HG03520 (cell line): ENCODE measurements around the gene CENPS.
"Not testable (repeated sequence)": the region's sequence is repeated elsewhere in the genome, so short reads cannot be mapped to it uniquely, and the experiment has no call there.

Experiments used
- ATAC-seq: cut with Tn5 transposase; IDR thresholded peaks from one replicate; pipeline ENCODE4 v1.9.1; 2021; ENCODE audit warnings: mild to moderate bottlenecking, moderate library complexity; ENCODE audit not compliant: unreplicated experiment

The CENPS gene

DNA sequence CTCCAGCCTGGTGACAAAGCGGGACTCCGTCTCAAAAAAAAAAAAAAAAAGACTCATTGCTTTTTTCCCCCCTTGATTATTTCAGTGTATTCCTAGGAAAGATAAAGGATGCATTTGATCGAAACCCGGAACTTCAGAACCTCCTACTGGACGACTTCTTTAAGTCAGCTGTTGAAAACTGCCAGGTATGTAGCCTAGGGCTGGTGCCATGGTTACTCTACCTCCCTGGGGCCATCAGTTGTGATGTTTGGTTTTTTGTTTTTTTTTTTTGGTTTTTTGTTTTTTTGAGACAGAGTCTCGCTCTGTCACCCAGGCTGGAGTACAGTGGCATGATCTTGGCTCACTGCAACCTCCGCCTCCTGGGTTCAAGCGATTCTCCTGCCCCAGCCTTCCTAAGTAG is 11.5 kb upstream of the CENPS start:
- ATAC-seq, result not testable (repeated sequence)

DNA sequence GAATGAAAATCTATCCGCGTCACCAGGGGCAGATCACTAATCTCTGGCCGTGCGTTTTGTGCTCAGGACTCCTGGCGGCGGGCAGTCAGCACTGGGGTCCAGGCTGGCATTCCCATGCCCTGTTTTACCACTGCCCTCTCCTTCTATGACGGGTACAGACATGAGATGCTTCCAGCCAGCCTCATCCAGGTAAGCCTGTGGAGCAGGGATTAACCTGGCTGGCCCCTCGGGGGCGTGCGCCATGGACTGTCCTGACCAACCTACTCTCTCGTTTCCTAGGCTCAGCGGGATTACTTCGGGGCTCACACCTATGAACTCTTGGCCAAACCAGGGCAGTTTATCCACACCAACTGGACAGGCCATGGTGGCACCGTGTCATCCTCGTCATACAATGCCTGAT is 10.9 kb upstream of the CENPS start:
- ATAC-seq, result no peak

DNA sequence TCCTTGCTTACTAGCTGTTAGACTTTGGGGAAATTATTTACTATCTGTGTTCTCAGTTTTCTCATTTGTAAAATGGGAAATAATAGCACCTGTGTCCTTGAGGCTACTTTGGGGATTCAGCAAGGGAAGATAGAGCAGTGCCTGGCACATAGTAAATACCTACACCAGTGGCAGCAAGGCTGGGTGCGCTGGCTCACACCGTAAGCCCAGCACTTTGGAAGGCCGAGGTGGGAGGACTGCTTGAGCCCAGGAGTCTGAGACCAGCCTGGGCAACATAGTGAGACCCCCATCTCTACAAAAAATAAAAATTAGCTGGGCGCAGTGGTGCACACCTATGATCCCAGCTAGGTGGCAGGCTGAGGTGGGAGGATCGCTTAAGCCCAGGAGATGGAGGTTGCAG is 8.6 kb upstream of the CENPS start:
- no peak for ATAC-seq

DNA sequence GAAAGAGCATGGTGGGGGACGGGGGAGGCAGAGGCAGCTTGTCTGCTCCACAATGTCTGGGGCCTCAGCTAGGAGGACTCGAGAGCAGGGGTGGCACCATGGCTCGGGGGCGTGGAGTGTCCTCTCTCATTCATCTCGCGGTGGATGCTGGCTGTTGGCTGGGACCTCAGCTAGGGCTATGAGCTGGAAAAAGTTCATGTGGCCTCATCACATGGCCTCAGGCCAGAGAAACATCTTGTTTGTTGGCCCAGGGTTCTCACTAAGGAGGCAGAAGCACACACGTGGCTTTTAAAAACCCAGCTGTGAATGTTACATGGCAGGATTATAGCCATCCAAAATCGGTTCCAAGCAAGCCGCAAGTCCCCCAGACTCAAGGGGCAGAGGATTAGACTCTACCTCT is 6.2 kb upstream of the CENPS start:
- no peak for ATAC-seq

DNA sequence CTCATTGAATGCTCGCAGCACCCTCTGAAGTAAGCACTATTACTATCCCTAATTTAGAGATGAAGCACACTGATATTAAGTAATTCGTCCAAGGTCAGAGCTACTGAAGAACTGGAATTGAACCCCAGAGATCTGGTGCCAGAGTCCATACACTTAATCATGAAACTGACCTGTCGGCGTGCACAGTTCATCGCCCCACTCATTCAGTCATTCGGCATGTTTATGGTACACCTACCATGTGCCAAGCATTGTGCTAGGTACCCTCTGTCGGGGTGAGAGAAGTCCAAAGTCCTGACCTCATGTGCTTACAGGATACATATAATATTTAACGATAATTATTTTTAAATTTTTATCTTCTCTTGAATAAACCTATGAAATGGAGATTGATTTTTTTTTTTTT is 5.6 kb upstream of the CENPS start:
- no peak for ATAC-seq

DNA sequence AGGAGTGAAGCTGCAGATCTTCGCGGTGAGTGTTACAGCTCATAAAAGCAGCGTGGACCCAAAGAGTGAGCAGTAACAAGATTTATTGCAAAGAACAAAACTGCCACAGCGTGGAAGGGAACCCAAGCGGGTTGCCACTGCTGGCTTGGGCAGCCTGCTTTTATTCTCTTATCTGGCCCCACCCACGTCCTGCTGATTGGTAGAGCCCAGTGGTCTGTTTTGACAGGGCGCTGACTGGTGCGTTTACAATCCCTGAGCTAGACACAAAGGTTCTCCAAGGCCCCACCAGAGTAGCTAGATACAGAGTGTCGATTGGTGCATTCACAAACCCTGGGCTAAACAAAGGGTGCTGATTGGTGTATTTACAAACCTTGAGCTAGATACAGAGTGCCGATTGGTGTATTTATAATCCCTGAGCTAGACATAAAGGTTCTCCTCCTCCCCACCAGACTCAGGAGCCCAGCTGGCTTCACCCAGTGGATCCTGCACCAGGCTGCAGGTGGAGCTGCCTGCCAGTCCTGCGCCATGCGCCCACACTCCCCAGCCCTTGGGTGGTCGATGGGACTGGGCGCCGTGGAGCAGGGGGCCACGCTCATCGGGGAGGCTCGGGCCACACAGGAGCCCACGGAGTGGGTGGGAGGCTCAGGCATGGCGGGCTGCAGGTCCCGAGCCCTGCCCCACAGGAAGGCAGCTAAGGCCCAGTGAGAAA is 4.3 kb upstream of the CENPS start:
- ATAC-seq, result not testable (repeated sequence)

DNA sequence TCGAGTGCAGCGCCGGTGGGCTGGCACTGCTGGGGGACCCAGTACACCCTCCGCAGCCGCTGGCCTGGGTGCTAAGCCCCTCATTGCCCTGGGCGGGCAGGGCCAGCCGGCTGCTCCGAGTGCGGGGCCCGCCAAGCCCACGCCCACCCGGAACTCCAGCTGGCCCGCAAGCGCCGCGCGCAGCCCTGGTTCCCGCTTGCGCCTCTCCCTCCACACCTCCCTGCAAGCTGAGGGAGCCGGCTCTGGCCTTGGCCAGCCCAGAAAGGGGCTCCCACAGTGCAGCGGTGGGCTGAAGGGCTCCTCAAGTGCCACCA is 3.7 kb upstream of the CENPS start:
- not testable (repeated sequence) for ATAC-seq

DNA sequence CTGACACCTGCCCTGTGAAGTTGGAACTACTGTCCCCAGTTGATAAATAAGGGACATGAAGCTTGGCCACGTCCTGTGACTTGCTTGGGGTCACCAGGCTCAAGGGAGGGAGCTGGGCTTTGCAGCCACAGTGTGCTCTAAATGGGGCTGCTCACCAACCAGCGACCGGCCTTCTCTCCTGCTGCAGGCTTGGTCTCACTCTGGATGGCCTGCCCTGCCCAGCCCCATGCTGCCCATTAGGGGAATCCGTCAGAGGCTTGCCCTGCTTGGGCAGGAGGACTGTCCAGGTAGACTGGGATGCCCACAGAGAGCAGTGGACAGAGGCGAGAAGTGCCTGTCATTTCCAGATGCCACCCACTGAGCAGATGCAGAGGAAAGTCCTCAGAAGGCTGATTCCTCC is 1.2 kb upstream of the CENPS start:
- ATAC-seq, result no peak

DNA sequence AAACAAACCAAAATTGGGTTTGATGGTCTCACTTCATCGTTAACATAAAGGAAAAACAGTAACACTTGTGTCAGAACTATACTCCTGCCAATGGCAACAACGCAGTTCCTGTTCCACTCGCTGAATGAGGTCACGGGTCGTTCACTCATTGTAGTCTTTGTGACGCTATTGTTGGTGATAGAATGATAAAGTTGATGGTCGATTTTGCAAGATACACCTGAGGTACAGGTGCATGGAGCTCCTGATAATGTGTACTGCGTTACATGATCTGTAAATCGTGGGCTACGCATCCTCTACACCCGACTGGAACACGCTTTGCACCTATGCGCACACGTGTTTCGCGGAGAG is 391 bp upstream of the CENPS start:
- ATAC-seq, result no peak

DNA sequence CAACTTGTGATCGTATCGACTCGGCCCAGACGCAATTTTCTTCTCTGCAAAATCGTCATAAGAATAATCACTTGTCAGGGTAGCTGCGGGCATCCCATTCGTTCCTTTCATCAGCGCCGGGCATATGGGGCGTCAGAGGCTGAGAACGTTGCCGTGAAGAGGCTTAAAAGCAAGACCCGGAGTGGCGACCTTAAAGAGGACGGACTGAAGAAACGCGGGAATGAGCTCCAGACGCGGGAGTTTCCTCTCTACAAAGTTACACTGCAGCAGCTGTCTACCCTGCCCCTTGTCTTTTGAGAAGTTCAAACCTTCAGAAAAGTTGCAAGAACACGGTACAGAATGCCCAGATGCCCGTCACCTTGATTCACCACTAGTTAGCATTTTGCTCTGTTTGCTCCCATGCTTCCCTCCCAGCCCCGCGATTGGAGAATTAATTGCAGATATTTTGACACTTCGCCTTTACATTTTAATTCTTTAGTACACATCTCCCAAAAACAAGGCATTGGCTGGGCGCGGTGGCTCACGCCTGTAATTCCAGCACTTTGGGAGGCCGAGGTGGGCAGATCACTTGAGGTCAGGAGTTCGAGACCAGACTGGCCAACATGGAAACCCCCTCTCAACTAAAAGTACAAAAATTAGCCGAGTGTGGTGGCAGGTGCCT is 967 bp downstream of the CENPS start:
- ATAC-seq, result no peak

DNA sequence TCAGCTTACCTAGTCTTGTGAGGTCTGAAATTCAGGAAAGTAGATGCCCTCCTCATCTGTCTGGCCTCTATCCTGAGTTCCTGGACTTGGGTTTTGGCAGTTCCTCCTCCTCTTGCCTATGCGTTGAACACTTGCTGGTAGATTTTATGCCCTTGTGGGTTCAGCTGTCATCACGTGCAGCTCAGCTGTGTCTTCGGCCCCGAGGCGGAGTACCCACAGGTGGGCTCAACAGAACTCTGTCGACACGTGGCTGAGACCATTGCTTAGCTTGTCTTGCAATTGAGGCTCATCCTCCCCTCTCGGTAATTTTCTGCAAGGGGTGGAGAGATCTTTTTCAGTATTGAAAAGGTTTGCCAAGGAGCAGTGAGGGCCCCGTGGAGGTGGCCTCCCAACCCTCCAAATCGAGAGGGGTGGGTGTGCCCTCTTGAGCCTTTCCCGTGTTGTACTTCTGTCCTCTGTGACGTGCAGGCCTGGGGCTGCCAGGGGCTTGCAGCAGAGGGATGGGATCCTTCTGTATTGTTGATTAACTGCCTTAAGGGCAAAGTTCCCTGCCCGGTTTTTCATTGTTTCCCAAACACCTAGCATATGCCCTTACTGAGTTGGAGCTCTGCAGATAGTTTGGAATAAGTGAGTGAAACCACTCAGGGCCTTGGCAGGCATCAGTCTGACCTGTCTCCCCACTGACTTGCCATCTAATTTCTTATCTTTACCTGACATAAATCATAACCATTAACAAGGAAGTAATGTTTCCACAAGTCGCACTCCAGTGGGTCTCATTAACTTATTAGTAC is 2.9 kb downstream of the CENPS start:
- ATAC-seq, result no peak

DNA sequence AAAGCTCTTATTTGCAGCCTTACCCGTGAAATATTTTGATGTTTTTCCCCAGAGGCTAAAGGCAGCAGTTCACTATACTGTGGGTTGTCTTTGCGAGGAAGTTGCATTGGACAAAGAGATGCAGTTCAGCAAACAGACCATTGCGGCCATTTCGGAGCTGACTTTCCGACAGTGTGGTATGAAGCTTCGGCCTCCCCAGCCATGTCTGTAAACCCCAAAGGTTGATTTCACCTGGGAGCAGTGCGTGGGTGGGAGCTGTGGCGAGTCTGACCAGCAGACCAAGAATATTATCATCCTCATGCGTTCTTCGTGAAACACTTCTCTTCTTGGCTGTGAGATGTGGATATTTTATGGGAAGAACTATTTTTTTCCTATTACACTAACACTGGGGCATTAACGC is 3.6 kb downstream of the CENPS start:
- no peak for ATAC-seq

DNA sequence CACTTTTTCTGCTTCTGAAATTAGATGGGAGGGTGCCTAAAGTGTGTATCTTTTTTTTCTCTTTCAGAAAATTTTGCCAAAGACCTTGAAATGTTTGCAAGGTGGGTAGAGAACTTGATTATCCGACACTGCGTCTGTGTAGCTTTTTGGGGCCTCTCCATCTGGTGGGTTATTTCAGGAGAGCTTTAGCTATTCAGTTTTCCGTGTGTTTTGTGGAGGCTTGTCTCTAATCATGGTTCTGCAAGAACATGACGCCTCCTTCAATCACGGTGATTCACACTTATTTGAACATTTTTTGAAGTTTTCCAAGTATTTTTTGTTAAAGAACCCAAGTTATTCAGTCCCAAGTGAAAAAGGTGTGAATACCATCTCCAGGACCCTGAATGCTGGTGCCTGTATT is 4.4 kb downstream of the CENPS start:
- ATAC-seq, result no peak

DNA sequence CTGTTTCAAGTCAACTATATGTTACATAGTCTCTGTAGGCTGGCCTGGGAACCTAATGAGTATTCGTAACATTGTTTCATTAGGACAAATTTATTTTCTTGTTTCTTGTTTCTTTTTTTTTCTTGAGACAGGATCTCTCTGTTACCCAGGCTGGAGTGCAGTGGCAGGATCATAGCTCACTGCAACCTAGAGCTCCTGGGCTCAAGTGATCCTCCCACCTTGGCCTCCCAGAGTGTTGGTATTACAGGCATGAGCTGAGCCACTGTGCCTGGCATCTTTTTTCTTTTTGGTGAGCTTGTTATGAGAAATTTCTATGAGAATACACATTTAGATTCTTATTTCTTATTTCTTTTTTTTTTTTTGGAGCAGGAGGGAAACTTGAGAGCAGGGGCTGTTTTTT is 6.8 kb downstream of the CENPS start:
- no peak for ATAC-seq

DNA sequence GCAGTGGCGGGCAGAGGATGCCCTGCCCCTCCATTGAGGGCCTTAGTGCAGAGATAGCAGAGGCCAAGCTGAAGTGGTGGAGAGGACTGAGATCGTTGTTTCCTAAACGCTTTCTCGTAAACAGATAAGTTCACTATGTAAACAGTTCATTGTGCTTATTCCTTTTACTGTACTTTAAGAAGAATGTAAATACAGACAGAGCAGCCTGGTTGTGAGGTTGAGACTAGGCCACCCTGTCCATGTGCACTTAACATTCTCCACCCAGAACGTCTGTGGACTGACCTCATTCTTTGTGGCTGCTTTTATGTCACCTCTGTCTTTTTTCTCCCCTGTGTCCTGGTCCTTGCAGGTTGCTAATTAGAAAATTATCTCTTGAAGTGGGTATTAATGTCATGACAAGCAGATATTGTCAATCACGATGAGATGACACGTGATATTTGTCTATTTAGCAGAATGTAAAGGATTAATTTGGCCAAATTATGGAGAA is 8.5 kb downstream of the CENPS start:
- ATAC-seq, result no peak

DNA sequence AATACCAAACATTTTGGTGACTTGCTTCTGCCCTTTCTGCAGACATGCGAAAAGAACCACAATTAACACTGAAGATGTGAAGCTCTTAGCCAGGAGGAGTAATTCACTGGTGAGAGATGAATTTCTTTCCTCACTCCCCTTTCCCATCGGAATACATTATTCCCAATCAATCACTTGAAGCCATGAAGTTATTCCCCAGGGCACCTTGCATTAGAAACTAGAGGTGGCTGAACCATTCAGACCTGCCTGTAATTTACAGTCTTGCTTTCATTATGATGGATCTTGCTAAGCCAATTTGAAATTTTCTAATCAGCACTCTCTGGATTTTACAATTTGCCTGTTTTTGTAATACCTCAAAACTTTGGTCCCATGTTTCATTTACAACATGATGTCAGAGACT is 10.1 kb downstream of the CENPS start:
- no peak for ATAC-seq

DNA sequence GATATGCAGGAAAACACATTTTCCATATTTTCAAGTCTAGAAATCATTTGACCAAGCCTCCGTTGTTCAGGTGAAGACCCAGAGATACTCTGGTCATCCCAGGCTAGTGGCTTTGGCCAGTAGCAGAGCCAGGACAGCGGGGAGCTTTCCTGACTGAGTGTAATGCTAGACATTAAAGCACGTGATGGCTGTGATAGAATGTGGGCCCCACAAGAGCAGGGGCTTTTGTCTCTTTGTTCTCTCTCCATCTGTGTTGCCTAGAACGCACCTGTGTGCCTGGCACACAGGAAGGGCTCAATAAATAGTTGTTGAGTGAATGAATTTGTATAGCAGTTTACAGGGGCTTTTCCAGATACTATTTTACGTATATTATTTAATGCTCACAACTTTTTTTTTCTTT is 10.6 kb downstream of the CENPS start:
- ATAC-seq, result no peak

DNA sequence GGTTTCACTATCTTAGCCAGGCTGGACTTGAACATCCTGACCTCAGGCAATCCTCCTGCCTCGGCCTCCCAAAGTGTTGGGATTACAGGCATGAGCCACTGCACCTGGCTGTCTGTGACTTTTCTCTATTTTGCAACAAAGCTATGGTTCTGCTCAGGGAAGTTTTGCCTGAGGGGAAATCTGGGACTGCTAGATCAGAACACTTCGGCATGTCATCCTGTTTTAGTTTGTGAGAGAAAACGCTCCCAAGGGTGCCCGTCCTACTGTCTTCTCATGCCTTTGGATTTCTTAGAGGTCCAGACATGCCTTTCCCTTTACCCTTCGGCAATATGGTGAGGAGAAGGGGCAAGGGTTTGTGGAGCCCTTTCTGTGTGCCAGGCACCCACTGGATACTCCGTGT is 14.0 kb downstream of the CENPS start:
- no peak for ATAC-seq

DNA sequence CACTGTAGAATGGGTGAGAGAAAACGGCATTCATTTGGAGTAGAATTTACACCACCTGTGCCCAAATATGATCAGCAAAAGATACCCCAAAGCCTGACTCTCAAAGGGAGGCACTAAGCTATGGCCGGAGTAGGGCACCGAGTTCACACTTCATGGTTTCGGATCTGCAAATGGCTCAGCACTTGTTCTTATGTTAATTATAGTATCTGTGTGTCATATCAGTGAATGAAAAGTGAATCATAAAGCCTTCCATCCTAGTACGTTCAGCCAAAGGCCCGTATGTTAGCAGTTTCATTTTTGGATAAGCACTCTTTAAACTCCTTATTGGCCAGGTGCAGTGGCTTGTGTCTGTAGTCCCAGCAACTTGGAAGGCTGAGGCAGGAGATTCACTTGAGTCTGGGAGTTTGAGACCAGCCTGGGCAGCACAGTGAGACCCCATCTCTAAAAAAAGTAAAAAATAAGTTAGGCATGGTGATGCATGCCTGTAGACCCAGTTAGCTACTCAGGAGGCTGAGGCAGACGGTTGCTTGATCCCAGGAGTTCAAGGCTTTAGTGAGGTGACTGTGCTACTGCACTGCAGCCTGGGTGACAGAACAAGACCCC is 14.7 kb downstream of the CENPS start:
- no peak for ATAC-seq

DNA sequence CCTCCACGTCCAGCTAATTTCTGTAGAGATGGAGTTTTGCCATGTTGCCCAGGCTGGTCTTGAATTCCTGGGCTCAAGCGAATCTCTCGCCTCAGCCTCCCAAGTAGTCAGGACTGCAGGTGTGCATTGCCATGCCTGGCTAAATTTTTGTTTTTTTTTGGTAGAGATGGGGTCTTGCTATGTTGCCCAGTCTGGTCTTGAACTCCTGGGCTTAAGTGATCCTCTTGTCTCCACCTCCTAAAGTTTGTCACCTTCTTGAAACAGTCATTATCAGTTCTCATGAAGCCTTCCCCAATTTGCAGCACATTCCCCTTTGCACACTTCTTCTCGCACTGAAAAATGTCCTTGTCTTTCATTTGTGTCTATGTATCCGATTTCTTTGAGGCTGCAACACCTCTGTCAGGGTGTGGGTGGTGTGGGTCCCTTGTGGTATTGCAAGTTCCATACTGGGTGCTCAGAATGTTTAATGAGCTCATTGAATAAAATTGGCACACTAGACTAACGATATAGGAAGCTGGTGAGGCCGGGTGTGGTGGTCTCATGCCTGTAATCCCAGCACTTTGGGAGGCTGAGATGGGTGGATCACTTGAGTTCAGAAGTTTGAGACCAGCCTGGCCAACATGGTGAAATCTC is 16.7 kb downstream of the CENPS start:
- ATAC-seq, result no peak

DNA sequence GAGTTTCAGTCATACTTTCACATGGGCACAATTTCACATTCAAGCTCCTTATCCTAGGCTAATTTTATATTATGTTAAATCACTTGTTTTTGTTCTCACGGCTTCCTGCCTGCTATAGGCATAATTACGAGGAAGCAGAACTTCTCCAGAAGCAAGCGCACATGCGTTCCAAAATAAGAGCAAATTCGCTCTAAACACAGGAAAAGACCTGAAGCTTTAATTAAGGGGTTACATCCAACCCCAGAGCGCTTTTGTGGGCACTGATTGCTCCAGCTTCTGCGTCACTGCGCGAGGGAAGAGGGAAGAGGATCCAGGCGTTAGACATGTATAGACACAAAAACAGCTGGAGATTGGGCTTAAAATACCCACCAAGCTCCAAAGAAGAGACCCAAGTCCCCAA is 19.5 kb downstream of the CENPS start, which contains the start of gene CORT:
Gene CORT, plus strand, starts transcription at position 281 of the 400 bp plus-strand sequence. CDS start 193 bp downstream, outside the sequence.
- no peak for ATAC-seq
